NCI-H2107 treated with DMSO at 0.1 percent for 48 hours (cell line): ENCODE results near the gene ITPR2.

Experiments
- DNase-seq: peaks from one replicate; lab custom pipeline; 2025; ENCODE audit not compliant: unreplicated experiment; lab: John Stamatoyannopoulos, UW

Gene ITPR2

DNA sequence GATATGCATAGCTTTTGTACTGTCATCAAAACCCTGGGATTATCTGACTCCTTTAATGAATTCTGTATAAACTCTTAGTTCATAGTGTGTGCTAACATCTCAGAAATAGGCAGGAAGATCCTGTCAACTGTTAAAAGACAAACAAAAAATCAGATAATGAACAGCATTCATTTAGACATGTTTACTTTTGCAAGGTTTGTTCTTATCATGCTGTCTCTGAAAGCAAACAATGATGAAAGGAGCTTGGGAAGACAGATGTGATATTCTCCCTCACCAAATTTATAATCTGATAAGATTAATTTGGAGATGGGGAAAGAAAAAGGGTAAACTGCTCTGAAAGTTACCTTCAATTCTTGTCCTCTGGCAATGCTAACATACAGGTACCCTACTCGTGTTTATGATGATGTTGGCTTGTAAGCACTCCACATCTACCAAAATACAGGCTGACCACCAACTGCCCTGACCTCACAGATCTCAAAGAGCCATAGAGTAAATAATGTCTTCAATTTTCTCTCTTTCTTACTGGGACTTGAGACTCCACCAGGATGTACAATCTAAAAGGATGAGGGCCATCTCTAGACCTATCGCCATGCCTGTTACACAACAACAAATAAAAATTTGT lies 403.8 kb downstream of the ITPR2 start:
- no peak for DNase-seq

DNA sequence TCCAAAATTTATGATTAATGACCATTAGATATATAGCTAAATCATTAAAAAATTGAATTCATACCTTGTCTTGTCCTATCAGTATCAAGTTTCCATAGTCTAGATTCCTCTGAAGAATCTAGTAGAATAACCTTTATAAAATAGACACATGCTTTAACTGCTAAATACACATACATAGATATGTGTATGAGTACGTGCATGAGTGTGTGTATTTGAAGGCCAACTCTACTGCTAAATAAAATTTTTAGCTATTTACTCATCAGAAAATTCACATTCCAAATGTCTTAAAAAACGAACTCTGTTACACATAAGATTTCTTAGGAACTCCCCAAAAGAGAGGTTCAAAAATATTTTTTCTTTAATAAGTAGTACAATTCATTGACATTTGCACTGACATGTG lies 404.6 kb downstream of the ITPR2 start:
- no peak for DNase-seq

DNA sequence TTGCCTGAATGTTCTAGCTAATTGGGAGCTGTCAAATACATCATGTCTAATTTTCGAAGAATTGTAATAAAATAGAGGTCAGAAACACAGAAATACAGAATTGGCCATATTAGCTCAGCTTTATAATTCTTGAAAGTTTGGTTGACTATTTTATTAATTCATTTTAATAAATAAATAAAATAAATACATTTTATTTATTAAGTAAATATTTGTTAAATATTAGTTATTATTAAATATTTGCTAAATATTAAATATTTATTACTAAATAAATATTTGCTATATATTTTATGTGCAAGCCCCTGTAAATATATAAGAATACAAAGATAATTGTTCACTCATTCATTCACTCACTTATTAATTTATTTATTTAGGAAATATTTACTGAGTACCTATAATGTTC lies 406.3 kb downstream of the ITPR2 start:
- DNase-seq, result no peak

DNA sequence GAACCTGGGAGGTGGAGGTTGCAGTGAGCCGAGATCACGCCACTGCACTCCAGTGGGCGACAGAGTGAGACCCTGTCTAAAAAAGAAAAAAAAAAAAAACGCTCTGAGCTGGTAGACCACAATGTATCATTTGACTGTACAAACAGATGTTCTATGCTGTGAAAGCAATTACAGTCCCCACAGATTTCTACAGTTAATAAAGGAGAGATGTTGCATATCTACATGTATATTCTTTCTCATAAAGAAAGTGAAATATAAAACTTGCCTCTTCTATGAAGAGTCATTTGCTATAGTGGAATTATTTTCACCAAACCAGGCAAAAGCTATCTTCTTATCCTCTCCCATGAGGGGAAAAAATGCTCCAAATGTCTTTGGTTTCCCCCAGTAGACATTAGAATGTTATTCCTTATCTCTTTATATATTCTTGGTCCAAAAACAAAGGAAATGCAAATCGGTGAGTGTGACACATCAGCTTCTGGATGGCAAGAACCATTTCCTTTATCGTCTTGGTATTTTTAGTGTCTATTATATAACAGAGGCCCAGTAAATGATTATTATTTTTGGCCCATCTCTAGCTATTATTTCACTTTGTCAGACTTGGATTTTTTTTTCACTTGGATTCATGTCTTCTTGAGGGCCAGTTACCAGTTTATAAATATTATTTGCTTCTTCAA lies 407.3 kb downstream of the ITPR2 start:
- DNase-seq, result no peak

DNA sequence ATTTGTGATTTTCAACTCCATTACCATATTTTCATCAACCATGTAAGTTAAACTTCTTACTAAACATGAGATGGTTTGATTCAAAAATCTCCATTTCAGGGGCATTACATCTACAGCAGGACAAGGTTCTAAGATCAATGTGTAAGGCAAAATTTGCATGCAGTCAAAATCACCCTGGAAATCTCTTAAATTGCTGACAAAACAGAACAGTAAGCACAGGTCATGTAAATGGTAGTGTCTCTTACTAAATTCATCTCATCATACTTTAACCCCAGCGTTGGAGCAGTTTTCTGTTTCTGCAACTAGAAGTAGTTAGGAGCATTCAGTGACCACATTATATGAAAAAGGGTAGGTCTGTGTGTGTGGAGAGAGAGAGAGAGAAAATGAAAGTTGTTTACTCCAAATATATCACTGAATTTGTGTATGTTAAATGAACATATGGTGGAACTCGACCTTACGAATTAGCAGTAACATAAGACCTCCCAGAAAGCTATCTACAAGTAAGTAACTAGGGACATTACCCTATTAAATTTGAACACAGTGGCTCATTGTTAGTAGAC lies 410.1 kb downstream of the ITPR2 start:
- DNase-seq, result no peak

DNA sequence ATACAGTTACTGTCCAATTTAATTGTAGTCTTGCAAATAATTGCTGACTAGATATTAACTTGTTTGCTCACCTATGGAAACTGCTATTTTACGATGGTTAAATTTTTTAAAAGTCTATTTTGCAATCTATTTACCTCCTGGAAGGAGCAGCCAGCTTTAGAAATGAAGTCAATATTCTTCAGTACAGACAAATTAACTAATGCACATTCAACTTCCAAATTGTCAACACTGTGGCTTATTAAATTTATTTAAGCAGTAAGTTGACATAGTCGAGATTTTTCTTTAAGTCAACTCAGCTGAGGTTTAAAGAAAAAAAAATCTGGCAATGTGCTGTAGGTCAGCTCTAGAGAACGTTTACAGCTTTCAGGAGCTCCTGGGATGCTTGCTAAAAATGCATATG lies 416.4 kb downstream of the ITPR2 start:
- no peak for DNase-seq

DNA sequence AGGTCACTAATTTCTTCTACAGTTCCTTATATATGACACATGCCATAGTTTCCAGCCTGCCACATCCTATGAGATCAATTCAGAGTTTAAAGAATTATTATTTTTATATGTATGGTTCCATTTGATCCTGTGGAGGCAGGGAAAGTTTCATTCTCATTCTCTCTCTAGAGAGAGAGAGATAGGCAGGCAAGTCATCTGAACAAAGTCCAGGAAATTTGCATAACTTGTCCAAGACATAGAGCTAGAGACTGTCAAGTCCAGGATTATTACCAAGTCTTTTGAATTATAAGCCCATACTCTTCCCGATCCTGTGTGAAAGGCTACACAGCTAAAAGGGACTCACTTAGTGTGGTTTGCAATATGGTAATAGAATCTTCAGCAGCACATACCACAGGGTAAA lies 422.3 kb downstream of the ITPR2 start:
- no peak for DNase-seq

DNA sequence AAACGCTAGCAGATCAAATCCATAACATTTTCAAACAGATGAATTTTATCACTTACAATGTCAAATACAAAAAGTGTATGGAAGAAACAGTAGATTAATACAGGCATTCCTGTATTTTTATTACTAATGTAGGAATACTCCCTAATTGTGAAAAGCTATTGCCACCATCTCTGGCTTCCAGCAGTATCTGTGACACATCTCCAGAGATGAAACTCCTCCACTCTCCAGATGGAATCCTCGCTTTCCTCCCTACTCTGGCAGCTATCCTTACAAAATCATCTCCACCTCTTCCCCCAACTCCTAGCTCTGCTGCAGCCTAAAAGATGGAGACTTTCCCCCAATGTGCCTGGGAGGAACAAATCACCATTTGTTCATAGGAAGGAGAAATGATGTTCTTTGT lies 426.2 kb downstream of the ITPR2 start:
- DNase-seq, result no peak

DNA sequence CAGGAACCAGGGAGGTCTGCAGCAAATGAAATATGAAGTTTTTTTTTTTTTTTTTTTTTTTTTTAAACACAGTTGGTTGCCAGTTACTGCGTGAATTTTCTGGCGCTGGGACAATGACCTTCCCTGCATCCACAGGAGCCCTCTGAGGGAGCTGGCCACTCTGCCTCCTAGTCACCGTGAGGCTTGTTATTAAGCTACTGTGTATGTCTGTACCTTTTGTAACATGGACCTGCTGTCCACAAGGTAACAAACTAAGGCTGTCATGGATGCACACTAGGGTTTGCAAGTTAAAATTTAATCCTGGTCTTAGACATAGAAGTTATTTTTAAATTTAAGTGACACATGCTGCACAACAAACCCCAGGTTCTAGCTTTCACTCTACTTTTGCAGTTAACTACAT lies 426.6 kb downstream of the ITPR2 start:
- no peak for DNase-seq

DNA sequence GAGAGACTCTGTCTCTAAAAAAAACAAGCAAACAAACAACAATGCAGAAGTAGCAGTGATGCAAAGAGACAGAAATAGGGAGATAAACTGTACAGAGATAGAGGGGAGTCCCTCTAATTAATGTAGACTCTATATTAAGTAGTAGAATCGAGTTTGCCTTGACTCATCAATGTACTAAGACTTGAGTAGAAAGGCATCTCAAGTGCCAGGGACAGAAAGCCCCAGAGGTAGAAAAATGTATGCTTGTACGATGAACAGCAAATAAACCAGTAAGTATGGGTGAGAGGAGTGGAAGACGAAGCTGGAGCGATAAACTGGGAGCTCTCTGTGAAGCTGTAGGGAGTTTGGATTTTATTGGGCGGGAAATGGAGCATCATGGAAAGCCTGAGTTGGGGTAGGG lies 429.4 kb downstream of the ITPR2 start:
- DNase-seq, result no peak

DNA sequence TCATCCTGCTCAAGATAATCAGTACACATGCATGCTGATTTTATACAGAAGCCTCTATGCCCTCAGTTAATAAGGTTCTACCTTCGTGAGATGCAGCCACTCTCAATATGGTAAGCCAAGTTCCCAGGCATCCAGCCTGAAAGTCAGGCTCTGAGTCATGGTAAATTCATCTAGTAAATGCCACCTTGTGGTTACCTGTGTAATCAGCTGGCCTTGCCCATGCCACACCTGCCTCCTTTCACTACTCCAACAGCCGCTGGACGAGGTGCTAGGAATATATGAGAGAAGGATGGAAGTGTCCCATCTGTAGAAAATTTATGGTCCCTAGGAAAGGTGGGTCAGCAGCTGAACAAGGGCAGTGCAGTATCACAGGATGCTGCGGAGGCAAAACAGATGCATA lies 430.3 kb downstream of the ITPR2 start:
- no peak for DNase-seq

DNA sequence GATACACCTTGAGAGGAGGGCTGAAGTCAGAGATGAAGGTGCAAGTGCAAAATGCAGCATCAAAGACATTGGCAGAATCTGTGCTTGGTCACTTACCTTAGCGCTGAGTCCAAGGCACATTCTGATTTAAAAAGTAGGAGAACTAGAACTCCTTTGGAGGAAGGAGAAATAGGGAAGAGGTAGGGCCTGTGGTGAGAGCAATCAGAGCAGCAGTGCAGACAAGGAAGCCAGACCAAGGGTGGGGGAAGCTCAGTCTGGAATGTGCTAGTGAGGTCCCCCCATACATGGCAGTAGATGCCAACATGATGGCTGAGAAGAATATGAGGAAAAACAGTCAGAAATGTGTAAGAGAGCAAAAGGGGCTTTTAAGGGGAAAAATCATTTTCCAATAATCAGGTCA lies 431.1 kb downstream of the ITPR2 start:
- DNase-seq, result no peak

DNA sequence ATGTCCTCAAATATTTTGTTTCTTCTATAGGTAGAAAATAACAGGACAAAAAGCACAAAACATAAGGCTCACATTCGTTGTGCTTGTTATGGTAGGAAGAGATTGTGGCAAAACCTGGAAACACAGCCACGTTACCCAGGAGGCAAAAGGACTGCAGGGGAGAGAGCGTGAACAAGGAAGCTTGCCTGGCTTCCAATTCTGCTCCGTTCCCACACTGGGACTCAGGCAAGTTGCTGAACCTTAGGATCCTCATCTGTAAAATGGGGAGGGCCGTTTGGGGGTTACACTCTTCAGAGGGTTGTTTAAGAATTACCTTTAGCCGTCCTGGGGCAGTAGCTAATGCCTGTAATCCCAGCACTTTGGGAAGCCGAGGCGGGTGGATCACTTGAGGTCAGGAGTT lies 432.4 kb downstream of the ITPR2 start:
- DNase-seq, result no peak

DNA sequence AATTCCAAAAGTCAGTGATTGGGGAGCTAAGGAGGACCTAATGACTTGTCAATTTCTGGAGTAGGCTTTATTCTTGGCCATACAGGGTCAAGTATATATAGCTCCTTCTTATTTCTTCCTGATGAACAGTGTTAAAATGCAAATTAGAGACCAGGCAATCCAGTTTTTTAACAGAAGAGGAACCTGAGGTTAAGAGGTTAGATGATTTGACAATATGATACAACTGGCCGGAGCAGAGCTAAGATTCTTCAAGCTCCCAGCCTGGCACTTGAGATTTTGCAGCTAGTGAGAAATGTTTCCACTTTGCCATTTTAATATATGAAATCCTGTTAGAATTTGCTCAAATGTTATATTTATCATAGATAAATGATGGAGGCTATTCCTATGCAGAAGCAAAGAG lies 433.6 kb downstream of the ITPR2 start:
- no peak for DNase-seq

DNA sequence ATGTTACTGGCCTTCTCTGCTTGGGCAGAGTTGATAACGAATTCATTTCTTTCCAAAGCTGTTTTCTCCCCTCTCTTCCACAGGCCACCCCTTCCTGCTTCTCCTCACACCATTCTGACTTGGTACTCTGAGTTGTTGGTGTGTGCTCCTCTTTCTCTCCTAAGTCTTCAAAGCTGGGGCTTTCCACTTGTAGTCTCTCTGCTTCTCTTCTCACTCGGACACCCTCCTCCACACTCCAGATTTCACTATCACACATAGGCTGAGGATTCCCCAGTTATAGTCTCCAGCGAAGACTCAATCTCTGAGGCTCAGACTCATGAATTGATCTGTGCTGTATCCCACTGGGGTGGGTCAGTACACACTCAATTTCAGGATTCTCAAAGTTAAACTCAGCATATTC lies 436.6 kb downstream of the ITPR2 start:
- no peak for DNase-seq

DNA sequence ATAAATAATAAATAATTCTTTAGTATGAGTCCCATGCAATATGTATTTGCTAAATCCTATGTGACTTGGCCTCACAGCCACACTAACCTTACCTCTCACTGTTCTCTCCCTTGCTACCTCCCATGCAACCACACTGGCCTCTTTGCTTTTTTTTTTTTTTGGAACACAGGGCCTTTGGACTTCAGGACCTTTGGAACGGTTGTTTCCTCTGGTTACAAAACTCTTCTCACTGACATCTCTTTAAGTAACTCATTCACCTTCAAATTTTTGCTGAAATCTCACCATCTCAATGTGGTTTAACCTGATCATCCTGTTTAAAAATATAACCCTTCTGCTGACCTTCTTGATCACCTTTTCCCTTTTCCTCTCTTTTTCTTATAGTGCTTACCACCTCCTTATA lies 443.7 kb downstream of the ITPR2 start:
- DNase-seq, result no peak

DNA sequence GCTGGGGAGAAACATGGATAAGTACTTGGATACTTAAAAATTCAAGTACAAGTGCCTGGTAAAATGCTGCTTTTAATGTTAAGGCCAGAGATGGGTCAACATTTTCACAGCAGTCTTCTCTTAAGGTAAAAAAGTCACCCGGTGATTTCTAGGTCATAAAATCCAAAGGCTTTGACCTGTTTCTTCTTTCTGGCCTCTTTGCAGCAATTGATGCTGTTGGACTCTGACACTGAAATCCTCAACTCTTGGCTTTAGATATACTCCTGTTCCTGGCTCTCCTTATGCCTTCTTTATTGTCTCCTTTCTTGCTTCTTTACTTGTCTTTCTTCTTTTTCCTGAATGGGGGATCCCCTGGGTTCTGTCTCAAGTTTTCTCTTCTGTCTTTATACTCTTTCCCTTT lies 448.5 kb downstream of the ITPR2 start:
- DNase-seq, result no peak

DNA sequence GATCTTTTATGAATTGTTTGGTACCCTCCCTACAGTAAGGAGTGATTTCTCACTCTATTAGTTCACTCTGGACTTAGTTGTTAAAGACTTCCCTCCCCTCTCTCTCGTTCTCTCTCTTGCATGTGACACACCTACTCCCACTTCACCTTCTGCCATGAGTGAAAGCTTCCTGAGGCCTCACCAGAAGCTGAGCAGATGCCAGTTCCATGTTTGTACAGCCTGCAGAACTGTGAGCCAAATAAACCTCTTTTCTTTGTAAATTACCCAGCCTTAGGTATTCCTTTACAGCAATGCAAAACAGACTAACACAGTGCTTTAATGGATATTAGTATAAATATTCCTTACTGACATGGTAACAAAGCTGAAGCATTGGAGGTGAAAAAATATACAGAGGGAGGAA lies 450.0 kb downstream of the ITPR2 start:
- no peak for DNase-seq

DNA sequence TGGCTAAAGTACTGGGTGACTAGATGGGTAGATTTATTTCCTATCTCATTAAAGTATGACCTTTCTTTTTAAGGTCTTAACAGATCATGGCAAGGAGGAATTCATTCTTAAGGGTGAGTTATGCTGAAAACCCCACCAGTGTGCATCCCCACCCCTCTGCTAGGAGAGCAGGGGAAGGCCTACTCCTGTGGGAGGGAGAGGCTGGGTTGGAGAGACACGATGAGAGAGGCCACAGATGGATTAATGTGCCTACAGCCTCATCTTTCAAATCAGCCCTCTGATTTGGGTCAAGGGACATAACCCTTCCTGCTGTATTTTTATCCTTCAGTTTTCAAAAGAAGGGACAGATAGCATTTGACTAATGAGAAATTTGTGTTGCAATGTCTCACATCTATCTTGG lies 452.1 kb downstream of the ITPR2 start:
- DNase-seq, result no peak

DNA sequence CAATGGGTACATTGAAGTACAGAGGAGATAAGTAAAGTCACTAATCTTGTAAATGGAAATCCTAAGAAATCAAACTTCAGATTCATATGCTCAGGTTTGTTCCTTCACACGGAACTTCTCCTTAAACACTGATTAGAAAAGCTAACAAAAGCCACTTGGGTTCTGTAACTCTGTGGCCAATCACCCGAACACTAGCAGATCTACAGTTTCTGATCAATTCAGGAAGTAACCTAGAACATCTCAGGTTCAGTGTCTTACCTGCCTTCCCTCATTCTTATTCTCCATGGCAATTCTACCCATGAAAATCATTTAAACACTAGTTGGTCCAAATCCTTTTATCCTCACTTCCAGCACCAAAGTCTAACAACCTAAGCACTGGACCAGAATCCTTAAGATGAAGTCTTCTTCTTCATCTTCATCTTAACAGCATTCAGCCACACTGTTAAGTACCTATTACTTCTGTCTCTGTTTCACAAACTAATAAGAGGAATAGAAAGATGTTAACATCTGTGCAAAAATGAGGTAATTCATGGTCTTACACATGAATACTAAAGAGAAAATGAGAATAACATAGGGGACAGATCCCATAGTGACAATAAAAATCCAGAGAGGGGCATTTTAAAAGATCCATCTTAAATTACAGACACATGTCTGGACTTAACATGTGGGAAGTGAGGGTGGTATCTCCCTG lies 453.1 kb downstream of the ITPR2 start:
- no peak for DNase-seq

DNA sequence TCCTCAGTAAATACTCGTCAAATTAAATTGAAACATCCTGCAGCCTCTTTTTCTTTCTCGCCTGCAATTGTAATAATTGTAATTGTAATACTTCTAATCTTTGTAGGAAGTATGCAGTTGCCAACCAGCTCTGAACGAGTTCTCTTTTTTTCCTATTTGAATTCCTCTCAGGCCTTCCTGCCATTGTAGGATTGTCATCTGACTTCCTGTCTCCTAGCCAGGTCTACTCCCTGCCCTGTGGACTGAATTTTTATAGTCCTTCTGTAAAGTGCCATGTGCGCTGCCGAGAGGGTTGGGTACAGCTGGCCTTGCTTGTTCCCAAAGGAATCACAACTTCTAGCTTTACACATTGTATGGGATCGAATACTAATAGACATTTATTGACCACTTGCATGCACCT lies 454.3 kb downstream of the ITPR2 start:
- DNase-seq, result no peak

DNA sequence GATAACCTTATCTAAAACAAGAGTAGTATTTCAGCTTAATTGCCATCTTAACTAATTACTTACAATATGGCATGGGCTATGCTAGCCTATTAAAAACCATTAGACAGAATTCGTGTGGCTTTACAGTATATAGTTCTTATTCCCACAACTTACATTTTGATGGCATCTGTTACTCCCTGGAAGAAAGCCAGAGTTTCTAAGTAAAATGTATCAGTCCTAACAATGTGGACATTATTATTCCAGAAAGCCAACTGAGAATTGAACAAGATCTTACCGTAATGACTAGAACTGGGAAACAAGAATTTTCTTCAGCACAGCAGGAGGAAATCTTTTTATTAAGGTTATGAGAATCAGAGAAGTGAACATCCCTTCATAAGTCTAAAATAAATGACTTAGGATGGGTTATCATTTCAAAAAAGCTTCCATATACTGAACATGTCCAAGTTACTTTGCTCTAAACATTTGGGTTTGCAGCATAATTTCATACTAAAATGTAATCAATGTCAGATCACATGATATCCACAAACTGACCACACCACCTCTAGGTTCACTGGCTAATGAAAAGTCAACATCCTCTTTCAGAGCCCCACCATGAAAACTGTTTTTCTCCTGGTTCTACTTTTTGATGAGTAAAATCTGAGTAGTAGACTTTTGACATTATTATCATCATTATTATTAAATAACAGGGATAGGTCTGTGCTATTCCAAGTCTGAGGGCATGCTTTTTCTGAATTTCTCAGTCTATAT lies 457.9 kb downstream of the ITPR2 start:
- DNase-seq, result no peak
